DOHH2 (cell line): ENCODE results near the gene CNTN4.

Experiments used
- H3F3A ChIP-seq: fragments of 200-600 bp; sonication (generic), shearing (Covaris generic); 2 replicates; pipeline ENCODE4 v1.6.0; 2016; ENCODE audit warnings: antibody characterized with exemption, mild to moderate bottlenecking; ENCODE audit not compliant: control insufficient read depth, insufficient read depth
- H3K27ac ChIP-seq: fragments of 200-600 bp; sonication (generic); 2 replicates; pipeline ENCODE4 v1.5.1; 2014; ENCODE audit warnings: low read depth, mild to moderate bottlenecking, low read length, moderate library complexity
- H3K27me3 ChIP-seq: fragments of 200-600 bp; sonication (generic); 2 replicates; pipeline ENCODE4 v1.6.1; 2014; ENCODE audit warnings: mild to moderate bottlenecking, low read length, mixed read lengths; ENCODE audit not compliant: control insufficient read depth
- H3K36me3 ChIP-seq: fragments of 200-600 bp; sonication (generic); 2 replicates; pipeline ENCODE4 v1.6.1; 2014; ENCODE audit warnings: mild to moderate bottlenecking, low read length, moderate library complexity, mixed read lengths; ENCODE audit not compliant: control insufficient read depth
- H3K4me1 ChIP-seq: fragments of 200-600 bp; sonication (generic); 2 replicates; pipeline ENCODE4 v1.6.1; 2014; ENCODE audit warnings: mild to moderate bottlenecking, low read length, mixed read lengths; ENCODE audit not compliant: control insufficient read depth
- H3K4me2 ChIP-seq: fragments of 200-600 bp; sonication (generic); 2 replicates; pipeline ENCODE4 v1.6.0; 2014; ENCODE audit warnings: mild to moderate bottlenecking, low read length, moderate library complexity
- H3K4me3 ChIP-seq: fragments of 200-600 bp; sonication (generic); 2 replicates; pipeline ENCODE4 v1.5.1; 2014; ENCODE audit warnings: mild to moderate bottlenecking, low read length, mixed read lengths
- H3K79me2 ChIP-seq: fragments of 200-600 bp; sonication (generic); 2 replicates; pipeline ENCODE4 v1.6.1; 2014; ENCODE audit warnings: mild to moderate bottlenecking, low read length, mixed read lengths; ENCODE audit not compliant: control insufficient read depth
- H3K9me2 ChIP-seq: fragments of 200-600 bp; sonication (generic); replicated peaks from 2 replicates; pipeline ENCODE4 v1.6.1; 2014; ENCODE audit warnings: mild to moderate bottlenecking, low read length, mixed read lengths; ENCODE audit not compliant: control insufficient read depth
- H3K9me3 ChIP-seq: fragments of 200-600 bp; sonication (generic); 2 replicates; pipeline ENCODE4 v1.6.1; 2014; ENCODE audit warnings: antibody characterized with exemption, low read length, mixed read lengths; ENCODE audit not compliant: control insufficient read depth, insufficient read depth
- H4K20me1 ChIP-seq: fragments of 200-600 bp; sonication (generic); 2 replicates; pipeline ENCODE4 v1.6.0; 2014; ENCODE audit warnings: low read depth, mild to moderate bottlenecking, antibody characterized with exemption, low read length, moderate library complexity; ENCODE audit not compliant: control insufficient read depth, insufficient read depth
- EZH2phosphoT487 ChIP-seq: fragments of 200-600 bp; sonication (generic); IDR thresholded peaks from 2 replicates; pipeline ENCODE4 v1.6.1; 2017; ENCODE audit warnings: borderline replicate concordance, mild to moderate bottlenecking, antibody characterized with exemption, low read length, moderate library complexity, mixed read lengths
- TF ChIP-seq, protein P1 (sequence below): fragments of 200-600 bp; sonication (generic); IDR thresholded peaks from one replicate; pipeline ENCODE4 v1.5.1; 2014; ENCODE audit warnings: antibody characterized with exemption, mild to moderate bottlenecking, low read depth, low read length; ENCODE audit not compliant: poor library complexity, severe bottlenecking

CNTN4 gene

DNA sequence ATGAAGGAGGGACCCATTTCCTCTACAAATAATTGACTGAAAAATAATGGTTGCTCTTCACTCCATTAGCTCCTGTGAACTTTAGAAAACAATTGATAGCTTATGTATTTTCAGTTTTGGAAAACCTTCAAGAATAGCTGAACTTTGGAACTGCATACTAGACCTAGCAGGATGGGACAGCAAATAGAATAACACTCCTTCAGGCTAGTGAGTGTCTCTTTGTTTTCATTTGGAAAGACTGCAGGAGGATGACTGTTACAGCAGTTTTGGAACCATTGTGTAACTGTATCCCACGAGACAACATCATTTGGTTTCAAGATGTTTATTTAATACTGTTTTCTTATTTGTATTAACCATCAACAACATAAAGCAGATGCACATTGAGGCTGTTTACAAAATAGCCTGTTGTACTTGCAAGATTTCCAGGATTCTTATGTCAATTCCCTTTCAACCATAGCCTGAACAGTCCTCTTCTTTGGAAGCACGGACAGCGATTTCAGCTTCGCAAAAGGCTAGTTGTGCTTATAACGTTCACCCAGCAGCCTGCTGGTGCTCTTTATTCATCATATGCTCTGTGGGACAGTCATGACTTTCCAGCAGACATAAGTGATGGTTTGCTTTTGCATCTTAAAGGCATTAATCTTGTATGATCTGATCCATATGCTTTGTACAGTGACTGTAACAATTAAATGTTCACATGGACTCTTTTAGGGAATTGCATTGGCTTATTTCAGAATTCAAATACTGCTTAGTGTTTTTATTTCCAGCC is 676.0 kb downstream of the CNTN4 start:
- no peak overlapping the region for H3K4me3 ChIP-seq
- no peaks in the 10 kb centered on the region for H3K79me2 ChIP-seq
- H3K4me2 ChIP-seq = no peak overlapping the region
- H3K9me3 ChIP-seq = no peaks in the 10 kb centered on the region
- H3K27ac ChIP-seq = no peak overlapping the region
- TF ChIP-seq EZH2phosphoT487 = no peak
- TF ChIP-seq, protein P1, sequence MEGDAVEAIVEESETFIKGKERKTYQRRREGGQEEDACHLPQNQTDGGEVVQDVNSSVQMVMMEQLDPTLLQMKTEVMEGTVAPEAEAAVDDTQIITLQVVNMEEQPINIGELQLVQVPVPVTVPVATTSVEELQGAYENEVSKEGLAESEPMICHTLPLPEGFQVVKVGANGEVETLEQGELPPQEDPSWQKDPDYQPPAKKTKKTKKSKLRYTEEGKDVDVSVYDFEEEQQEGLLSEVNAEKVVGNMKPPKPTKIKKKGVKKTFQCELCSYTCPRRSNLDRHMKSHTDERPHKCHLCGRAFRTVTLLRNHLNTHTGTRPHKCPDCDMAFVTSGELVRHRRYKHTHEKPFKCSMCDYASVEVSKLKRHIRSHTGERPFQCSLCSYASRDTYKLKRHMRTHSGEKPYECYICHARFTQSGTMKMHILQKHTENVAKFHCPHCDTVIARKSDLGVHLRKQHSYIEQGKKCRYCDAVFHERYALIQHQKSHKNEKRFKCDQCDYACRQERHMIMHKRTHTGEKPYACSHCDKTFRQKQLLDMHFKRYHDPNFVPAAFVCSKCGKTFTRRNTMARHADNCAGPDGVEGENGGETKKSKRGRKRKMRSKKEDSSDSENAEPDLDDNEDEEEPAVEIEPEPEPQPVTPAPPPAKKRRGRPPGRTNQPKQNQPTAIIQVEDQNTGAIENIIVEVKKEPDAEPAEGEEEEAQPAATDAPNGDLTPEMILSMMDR = no peak
- H4K20me1 ChIP-seq = no peaks in the 10 kb centered on the region
- H3F3A ChIP-seq = no peaks in the 10 kb centered on the region
- no peaks in the 10 kb centered on the region for H3K4me1 ChIP-seq
- H3K27me3 ChIP-seq = no peaks in the 10 kb centered on the region
- no peaks in the 10 kb centered on the region for H3K9me2 ChIP-seq
- no peaks in the 10 kb centered on the region for H3K36me3 ChIP-seq

DNA sequence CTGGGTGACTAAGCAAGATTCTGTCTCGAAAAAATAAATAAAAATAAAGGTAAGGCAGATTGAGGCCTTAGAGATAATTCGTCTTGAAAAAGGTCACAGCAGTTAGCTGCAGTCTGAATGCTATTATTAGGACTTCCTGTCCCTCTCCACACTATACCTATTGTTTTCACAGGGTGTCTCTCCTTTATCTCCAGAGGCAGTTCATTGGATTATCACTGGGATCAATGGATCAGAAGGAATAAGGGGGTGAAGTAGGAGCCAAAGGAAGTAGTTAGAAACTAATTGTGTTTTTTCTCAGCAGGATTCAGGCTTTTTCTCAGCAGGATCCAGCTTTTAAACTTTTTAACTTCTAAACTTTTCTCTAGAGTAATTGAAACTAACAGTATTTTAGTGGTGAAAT is 684.6 kb downstream of the CNTN4 start:
- Histone ChIP-seq H3K36me3 (no peaks in the 10 kb centered on the region), H3K4me1 (no peaks in the 10 kb centered on the region), H3K79me2 (no peaks in the 10 kb centered on the region), H3K4me3 (no peak overlapping the region), H3K9me2 (no peaks in the 10 kb centered on the region), H3K4me2 (no peak overlapping the region), H3K9me3 (no peaks in the 10 kb centered on the region), H4K20me1 (no peaks in the 10 kb centered on the region), H3F3A (no peaks in the 10 kb centered on the region), H3K27ac (no peak overlapping the region), H3K27me3 (no peaks in the 10 kb centered on the region)
- TF ChIP-seq, protein P1 = no peak
- TF ChIP-seq EZH2phosphoT487 = no peak

DNA sequence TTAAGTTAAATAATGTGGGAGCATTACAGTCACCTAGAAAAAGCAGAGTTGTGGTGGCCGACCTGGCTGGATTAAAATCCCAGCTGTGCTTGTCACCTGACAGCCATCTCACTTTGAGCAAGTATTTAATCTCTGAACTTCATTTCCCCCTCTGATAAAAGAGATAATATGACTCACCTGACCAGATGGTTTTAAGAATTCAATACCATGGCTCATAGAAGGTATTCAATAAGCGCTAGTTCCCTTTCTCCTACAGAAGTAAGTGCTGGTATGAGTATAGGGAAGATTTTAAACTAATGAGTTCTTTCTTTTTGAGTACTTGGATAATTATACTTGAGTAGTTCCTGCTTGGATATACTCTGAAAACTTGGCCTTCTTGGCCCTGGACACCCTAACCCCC is 686.0 kb downstream of the CNTN4 start:
- no peaks in the 10 kb centered on the region for H3K79me2 ChIP-seq
- H3F3A ChIP-seq = no peaks in the 10 kb centered on the region
- H3K9me3 ChIP-seq = no peaks in the 10 kb centered on the region
- H3K4me3 ChIP-seq = no peak overlapping the region
- H3K9me2 ChIP-seq = no peaks in the 10 kb centered on the region
- H3K27me3 ChIP-seq = no peaks in the 10 kb centered on the region
- no peaks in the 10 kb centered on the region for H4K20me1 ChIP-seq
- TF ChIP-seq, protein P1 = no peak
- no peak for TF ChIP-seq EZH2phosphoT487
- no peak overlapping the region for H3K27ac ChIP-seq
- no peaks in the 10 kb centered on the region for H3K36me3 ChIP-seq
- no peak overlapping the region for H3K4me2 ChIP-seq
- H3K4me1 ChIP-seq = no peaks in the 10 kb centered on the region
